Measurements from ENCODE around the gene SDR42E2. TPM values are rescaled to one million over a fixed set of nuclear protein-coding genes. Genes with fewer than 3 reads are reported as not detected.
A peak's percentile ranks its signal among the peaks of the same experiment; 100 is the strongest.

The SDR42E2 gene
- total RNA-seq, 6 donors from 2014 or later = 0.17 to 0.59 (median 0.22) TPM; not detected in 3

DNA sequence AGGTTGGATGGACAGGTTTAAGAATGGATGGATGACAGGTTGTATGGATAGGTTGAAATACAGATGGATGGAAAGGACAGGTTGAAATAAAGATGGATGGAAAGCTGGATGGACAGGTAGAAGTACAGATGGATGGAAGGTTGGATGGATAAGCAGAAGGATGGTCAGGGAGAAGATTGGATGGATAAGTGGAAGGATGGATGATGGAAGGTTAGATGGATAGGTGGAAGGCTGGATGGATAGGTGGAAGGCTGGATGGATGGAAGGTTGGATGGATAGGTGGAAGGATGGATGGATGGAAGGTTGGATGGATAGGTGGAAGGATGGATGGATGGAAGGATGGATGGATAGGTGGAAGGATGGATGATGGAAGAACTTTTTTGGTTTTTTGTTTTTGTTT lies 905 bp upstream of the SDR42E2 start:
- no peaks in the 10 kb centered on the region for H3K36me3 ChIP-seq
- no peak for DNase-seq

DNA sequence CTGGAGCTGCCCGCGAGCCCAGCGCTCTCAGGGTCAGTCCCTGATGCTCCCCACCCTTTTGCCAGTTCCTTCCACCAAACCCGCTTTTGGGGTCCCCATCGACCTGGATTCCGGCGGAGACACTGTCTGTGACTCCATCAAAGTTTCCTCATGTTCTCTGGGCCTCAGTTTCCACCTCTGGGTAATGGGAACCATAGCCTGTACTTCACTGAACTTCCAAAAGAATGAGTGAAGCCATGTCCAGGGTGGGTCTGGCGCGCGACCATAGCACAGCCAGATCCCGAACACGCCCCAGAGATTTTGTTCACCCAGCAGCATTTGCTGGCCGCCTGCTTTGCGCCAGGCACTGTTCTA lies 327 bp downstream of the SDR42E2 start:
- ATAC-seq (ENCODE audit: low FRiP score in 2 of 2) (no peak), DNase-seq (no peak)
- peaks cover 0 to 8% (median 6%) of the 10 kb centered on the region in 4 donors for H3K4me1 ChIP-seq
- TF ChIP-seq CTCF (IDR thresholded peaks at IDR 0.05) (no peak), POLR2A (IDR thresholded peaks at IDR 0.05) (no peak), EP300 (IDR thresholded peaks at IDR 0.05) (no peak), POLR2AphosphoS5 (IDR thresholded peaks at IDR 0.05) (no peak)
- H3K27ac ChIP-seq = no peak overlapping the region
- H3K36me3 ChIP-seq = no peaks in the 10 kb centered on the region
- H3K9me3 ChIP-seq = no peaks in the 10 kb centered on the region
- WGBS, 2 donors = 31 to 37% methylated on average over 12 to 14 of the region's 14 CpGs
- H3K27me3 ChIP-seq = peaks cover 0 to 9% (median 2%) of the 10 kb centered on the region in 4 donors
- H3K4me3 ChIP-seq = peak overlapping the region in 3 of 4 donors; percentile 0 to 26 (median 12)

More for the DNA sequence above, 905 bp upstream of the SDR42E2 start:
- TF ChIP-seq EP300 (IDR thresholded peaks at IDR 0.05) (no peak), POLR2AphosphoS5 (IDR thresholded peaks at IDR 0.05) (no peak), CTCF (IDR thresholded peaks at IDR 0.05) (no peak), POLR2A (IDR thresholded peaks at IDR 0.05) (no peak)
- Histone ChIP-seq H3K27me3 (peaks cover 0 to 9% (median 2%) of the 10 kb centered on the region in 4 donors), H3K4me3 (no peak overlapping the region), H3K4me1 (peaks cover 0 to 8% (median 6%) of the 10 kb centered on the region in 4 donors), H3K9me3 (no peaks in the 10 kb centered on the region), H3K27ac (no peak overlapping the region)
- no peak for ATAC-seq (ENCODE audit: low FRiP score in 2 of 2)

DNA sequence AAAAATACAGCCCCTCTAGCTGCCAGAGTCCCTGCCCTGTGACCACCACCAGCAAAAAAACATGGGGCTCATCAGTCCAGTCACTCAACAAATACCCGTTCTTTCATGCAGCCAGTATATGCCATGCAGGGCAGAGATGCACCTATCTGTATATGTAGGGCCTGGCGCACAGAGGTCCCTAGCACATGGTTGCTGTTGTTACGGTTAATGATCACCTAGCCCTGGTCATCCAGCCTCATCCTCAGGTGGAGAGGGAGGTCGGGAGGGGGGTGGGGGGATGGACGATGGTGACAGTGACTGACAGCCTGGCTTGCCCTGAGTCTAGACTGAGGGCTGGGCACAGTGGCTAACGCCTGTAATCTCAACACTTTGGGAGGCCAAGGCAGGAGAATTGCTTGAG lies 1.5 kb downstream of the SDR42E2 start:
- no peaks in the 10 kb centered on the region for H3K9me3 ChIP-seq
- no peak for ATAC-seq (ENCODE audit: low FRiP score in 2 of 2)

DNA sequence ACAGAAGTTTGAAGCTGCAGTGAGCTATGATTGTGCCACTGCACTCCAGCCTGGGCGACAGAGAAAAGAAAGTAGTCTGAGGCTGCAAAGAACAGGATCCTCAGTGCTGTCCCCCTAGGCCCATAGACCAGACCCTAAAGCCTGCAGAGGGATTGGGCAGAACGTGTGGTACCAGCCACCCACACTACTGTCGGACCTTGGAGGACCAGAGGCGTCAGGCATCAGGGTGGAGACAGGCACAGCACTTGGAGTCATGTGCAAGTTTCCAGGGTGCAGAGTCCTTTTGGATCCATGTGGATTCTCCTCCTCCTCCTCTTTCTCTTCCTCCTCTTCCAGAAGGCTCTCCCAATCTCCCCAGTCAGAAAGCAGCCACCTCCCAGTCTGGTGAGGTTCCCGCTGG lies 2.2 kb downstream of the SDR42E2 start:
- Histone ChIP-seq H3K27me3 (peaks cover 0 to 9% (median 2%) of the 10 kb centered on the region in 4 donors), H3K9me3 (no peaks in the 10 kb centered on the region), H3K4me1 (peaks cover 0 to 8% (median 6%) of the 10 kb centered on the region in 4 donors), H3K36me3 (no peaks in the 10 kb centered on the region), H3K27ac (no peak overlapping the region), H3K4me3 (no peak overlapping the region)
- DNase-seq (no peak), ATAC-seq (ENCODE audit: low FRiP score in 2 of 2) (no peak)
- TF ChIP-seq POLR2AphosphoS5 (IDR thresholded peaks at IDR 0.05) = no peak
- no peak for TF ChIP-seq POLR2A (IDR thresholded peaks at IDR 0.05)
- no peak for TF ChIP-seq CTCF (IDR thresholded peaks at IDR 0.05)
- TF ChIP-seq EP300 (IDR thresholded peaks at IDR 0.05) = no peak
- WGBS, 2 donors = 88 to 94% methylated on average over 5 of the region's 5 CpGs

More for the DNA sequence above, 1.5 kb downstream of the SDR42E2 start:
- Histone ChIP-seq H3K4me3 (no peak overlapping the region), H3K4me1 (peaks cover 0 to 8% (median 6%) of the 10 kb centered on the region in 4 donors), H3K27me3 (peaks cover 0 to 9% (median 2%) of the 10 kb centered on the region in 4 donors), H3K36me3 (no peaks in the 10 kb centered on the region), H3K27ac (no peak overlapping the region)
- DNase-seq = no peak
- 87 to 92% methylated on average over 2 to 6 of the region's 6 CpGs for WGBS, 2 donors
- TF ChIP-seq POLR2AphosphoS5 (IDR thresholded peaks at IDR 0.05) (no peak), EP300 (IDR thresholded peaks at IDR 0.05) (no peak), POLR2A (IDR thresholded peaks at IDR 0.05) (no peak), CTCF (IDR thresholded peaks at IDR 0.05) (no peak)
